Cardiac fibroblast (primary cell): ENCODE measurements around the gene EZH2.

Source experiments
- DNase-seq, 2 donors: peaks; one replicate each; pipeline versions ENCODE4 v3.0.0 to v3.0.0-alpha.2; 2010; ENCODE audit warnings: low read depth in 2 of 2
- H3K4me3 ChIP-seq, 2 donors: replicated peaks in 1 of 2; 1 replicate in 1 of 2; 2 replicates in 1 of 2; pipeline ENCODE4 v1.5.1; 2011; ENCODE audit warnings: low read depth in 2 of 2, low read length in 2 of 2, mild to moderate bottlenecking in 2 of 2, moderate library complexity in 1 of 2
- CTCF ChIP-seq: IDR thresholded peaks from one replicate; pipeline ENCODE4 v1.5.1; 2011; ENCODE audit warnings: low read depth, mild to moderate bottlenecking, low read length, inconsistent platforms

Gene EZH2

GRCh38 chr7:148863324-148863723 lies 20.8 kb downstream of the EZH2 start:
- H3K4me3 ChIP-seq = no peak overlapping the region
- TF ChIP-seq CTCF = no peak
- DNase-seq = no peak

- DNase-seq = no peak
- no peak overlapping the region for H3K4me3 ChIP-seq
- no peak for TF ChIP-seq CTCF
Observed at GRCh38 chr7:148862481-148862880, 21.6 kb downstream of the EZH2 start.

- DNase-seq = no peak
- no peak overlapping the region for H3K4me3 ChIP-seq
- TF ChIP-seq CTCF = no peak
Observed at GRCh38 chr7:148858489-148858888, 25.6 kb downstream of the EZH2 start.

- no peak for TF ChIP-seq CTCF
- peak overlapping the region in 1 of 2 donors; percentile 37 for H3K4me3 ChIP-seq
- peak in 1 of 2 donors; percentile 52 for DNase-seq
Observed at GRCh38 chr7:148856891-148857290, 27.2 kb downstream of the EZH2 start.

GRCh38 chr7:148856578-148856881 lies 27.6 kb downstream of the EZH2 start:
- H3K4me3 ChIP-seq = peak overlapping the region in 1 of 2 donors; percentile 37
- DNase-seq = no peak
- no peak for TF ChIP-seq CTCF

DNA sequence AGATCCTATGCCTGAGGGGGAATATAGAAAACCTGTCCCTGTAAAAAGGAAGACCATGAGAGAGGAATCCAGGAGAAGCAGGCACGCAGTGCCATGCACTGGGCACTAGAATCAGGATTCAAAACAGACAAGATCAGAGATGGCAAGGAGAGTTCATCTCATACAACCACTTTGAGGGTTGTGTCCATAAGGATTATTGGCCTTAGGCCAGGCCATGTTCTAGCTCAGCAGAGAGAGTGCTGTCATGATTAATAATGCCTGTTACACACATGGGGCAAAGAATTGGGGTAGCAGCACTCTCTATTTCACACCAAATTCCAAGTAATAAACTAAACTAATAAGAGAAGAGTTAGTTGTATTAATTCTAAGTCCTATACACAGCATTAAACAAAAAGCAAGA lies 29.1 kb downstream of the EZH2 start:
- no peak for TF ChIP-seq CTCF
- no peak overlapping the region for H3K4me3 ChIP-seq
- DNase-seq = no peak

DNA sequence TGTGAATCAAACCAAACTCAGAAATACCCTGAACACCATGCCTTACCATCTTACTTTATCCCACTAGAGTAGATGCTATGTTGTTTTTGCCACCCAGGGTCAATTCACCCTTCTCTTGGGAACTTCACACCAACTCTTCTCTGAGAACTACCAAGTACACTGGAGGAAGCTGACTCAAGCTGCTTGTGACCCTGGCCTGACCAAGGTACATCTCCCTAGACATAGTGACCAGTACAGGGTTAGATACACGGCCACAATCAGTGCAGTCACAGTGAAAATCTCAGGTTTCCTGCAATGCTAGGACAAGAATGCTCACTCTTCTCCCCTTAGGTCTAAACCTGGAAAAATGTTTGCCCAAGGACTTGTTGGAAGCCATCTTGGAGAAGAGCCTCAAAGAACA lies 31.8 kb downstream of the EZH2 start:
- DNase-seq = peak in 1 of 2 donors; percentile 49
- no peak overlapping the region for H3K4me3 ChIP-seq
- TF ChIP-seq CTCF = no peak
